NOMO-1 treated with dmso at 0.1 percent for 144 hours (cell line): Measurements from ENCODE around the gene ZC3H11A.
"Not testable (repeated sequence)": the region's sequence is repeated elsewhere in the genome, so short reads cannot be mapped to it uniquely, and the experiment has no call there.

Experiments
- DNase-seq: peaks from one replicate; lab custom pipeline; 2025; ENCODE audit not compliant: unreplicated experiment; lab: John Stamatoyannopoulos, UW

The ZC3H11A gene

DNA sequence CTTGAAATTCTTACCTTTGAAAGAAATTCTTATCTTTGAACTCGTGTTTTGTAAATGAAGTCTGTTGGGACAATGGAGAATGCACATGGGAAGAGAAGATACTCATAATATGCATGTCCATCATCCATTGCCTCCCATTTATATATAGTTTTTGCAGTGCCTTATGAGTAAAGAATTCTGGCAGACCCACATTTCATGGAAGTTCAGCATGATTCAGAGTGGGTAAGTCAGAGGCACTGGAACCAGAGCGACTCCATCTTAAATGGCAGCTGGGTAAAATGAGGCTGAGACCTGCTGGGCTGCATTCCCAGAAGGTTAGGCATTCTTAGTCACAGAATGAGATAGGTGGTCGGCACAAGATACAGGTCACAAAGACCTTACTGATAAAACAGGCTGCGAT is 16.6 kb upstream of the ZC3H11A start:
- no peak for DNase-seq

DNA sequence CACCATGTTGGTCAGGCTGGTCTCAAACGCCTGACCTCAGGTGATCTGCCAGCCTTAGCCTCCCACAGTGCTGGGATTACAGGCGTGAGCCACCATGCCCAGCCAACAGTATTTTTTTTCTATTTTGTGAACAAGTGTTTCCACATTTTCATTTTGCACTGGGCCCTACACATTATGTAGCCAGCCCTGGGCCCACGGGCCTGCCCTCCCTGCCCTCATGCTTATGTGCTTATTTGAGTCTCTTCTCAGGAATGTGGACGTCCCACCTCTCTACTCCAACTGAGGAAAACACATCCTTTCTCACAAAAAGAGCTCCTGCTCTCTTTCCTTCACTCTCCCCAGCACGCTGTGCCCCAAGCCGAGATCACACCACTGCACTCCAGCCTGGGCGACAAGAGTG is 13.5 kb upstream of the ZC3H11A start:
- no peak for DNase-seq

DNA sequence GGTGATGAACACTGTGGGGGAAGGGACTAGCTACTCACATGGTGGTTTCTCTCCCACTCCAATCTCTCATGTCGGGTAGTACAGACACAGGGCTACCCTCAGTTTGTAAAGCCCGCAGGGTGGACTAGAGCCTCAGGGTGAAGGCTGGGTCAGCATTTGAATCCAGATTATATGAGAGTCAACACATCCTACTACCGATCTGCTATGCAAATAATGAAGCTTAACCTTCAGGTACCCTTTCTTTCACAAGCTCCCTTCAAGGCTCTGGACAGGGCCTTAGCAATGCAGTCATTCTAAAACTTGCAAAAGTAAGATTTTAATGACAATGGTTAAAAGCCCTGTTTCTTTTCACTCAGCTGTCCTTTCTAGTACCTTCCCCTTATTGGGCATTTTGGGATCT is 5.5 kb upstream of the ZC3H11A start:
- no peak for DNase-seq

DNA sequence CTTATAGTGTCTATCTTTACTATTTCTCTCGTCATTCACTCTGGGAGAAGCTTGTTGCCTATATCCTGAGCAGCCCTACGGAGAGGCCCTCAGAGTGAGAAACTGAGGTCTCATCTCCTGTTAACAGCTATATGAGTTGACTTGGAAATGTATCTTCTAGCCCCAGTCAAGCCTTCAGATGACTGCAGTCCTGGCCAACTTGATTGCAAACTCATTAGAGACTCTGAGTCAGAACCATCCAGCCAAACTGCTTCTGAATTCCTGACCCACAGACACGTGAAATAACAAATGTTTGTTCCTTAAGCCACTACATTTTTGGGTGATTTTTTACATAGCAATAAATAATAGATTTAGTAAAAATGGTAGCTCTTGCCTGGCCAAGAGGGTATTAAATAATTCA is 3.9 kb upstream of the ZC3H11A start:
- DNase-seq: no peak

DNA sequence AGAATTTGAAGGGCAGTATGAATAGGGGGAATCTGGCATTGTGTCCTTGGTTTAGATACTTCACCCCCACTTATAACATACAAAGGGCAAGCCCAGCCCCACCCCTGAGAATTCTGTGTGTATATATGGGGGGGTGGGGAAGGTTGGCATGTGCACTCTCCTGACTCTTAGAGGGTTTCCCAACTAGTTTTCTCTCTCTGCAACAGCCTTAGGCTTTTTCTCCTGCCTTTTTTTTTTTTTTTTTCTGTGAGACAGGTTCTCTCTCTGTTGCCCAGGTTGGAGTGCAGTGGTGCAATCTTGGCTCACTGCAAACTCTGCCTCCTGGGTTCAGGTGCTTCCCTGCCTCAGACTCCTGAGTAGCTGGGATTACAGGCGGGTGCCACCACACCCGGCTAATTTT is 2.9 kb upstream of the ZC3H11A start:
- DNase-seq: no peak

DNA sequence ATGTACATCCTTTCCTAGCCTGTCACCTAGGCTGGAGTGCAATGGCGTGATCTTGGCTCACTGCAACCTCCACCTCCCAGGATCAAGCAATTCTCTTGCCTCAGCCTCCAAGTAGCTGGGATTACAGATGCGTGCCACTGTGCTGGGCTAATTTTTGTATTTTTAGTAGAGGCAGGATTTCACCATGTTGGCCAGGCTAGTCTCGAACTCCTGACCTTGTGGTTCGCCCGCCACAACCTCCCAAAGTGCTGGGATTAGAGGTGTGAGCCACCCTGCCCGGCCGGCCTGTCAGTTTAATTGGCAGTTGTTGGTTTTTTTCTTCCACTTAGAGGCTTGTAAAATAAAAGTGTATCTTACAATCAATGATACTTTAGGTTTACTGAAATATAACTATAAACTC is 1.9 kb upstream of the ZC3H11A start:
- not testable (repeated sequence) for DNase-seq

DNA sequence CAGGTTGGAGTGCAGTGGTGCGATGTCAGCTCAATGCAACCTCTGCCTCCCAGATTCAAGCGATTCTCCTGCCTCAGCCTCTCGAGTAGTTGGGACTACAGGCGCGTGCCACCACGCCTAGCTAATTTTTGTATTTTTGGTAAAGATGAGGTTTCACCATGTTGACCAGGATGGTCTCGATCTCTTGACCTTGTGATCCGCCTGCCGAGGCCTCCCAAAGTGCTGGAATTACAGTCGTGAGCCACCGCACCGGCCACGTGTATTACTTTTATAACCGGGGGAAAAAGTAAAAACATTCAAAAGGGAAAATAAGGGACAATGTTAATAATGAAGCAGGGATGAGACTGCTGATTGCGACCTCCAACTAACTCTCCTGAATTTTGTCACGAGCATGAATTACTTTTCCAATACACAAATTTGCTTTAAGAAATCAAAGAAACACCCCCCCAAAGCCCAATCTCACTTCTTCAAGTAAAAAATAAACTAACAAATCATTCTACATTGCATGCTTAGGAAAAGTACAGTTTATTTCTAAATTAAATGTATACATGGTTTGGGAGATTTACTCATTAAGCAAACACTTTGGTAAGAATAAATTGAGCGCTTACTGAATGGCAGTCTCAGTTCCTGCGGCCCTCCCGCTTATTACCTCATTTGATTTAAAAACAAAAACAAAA is 521 bp upstream of the ZC3H11A start:
- no peak for DNase-seq

DNA sequence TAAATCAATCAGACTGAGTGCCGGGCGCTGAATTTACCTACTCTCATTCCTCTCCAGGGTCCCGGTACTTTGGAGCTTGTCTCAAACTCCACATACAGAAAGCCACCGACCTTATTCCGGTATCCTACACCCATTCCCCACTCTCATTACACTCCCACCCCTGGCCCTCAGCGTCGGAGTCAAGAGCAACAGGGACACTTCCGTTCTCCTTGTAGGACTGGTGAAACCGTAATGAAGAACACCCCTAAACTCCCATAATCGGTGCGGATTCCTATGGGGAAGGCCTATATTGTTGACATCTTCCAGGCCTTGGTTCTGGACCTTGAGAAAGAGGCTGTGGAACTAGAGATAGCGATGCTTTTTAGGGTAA is 798 bp downstream of the ZC3H11A start:
- peak; percentile 17 for DNase-seq

DNA sequence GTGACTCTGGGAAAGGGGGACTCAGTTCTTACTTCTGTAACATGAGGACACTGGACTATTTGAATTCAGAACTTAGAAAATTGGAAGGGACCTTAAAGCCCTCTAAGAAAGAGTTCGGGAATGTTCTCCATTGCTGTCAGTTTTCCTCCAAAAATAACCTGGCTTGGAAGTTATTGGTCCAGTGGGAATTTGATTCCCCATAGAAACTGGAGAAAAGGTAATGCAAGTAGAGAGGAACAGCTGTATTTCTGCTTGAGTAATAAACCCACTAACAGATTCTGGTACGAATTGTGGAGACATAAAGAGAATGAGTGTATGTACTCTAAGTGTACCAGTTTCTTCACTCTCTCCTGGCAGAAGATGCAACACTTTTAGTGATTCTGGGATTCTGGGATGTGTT is 1.8 kb downstream of the ZC3H11A start:
- no peak for DNase-seq

DNA sequence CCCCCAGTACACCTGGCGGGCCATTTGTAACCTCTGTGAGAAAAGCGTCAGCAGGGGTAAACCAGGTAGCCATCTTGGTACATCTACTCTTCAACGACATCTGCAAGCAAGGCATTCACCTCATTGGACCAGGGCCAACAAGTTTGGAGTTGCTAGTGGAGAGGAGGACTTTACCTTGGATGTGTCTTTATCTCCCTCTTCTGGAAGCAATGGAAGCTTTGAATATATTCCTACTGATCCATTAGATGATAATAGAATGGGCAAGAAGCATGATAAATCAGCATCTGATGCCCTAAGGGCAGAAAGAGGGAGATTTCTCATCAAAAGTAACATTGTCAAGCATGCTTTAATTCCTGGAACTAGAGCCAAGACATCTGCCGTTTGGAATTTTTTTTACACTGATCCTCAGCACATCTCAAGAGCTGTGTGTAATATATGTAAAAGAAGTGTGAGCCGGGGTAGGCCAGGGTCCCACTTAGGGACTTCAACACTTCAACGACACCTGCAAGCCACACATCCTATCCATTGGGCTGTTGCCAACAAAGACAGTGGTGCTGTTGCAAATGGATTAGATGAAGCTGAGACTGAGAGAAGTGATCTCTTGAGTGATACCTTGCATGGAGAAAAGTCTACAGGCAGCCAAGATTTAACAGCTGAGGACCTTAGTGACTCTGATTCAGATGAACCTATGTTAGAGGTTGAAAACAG is 2.7 kb downstream of the ZC3H11A start:
- DNase-seq: no peak

DNA sequence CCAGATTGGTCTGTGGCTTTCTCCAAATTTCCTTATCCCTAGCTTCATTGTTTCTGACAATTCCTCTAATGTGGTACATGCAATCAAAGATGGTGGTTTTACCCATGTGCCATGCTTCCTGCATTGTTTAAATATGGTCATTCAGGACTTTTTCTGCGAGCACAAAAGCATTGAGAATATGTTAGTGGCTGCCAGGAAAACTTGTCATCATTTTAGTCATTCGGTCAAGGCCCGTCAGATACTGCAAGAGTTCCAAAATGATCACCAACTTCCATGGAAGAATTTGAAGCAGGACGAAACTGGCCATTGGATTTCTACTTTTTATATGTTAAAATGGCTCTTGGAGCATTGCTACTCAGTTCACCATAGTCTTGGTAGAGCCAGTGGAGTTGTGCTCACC is 3.7 kb downstream of the ZC3H11A start:
- no peak for DNase-seq

DNA sequence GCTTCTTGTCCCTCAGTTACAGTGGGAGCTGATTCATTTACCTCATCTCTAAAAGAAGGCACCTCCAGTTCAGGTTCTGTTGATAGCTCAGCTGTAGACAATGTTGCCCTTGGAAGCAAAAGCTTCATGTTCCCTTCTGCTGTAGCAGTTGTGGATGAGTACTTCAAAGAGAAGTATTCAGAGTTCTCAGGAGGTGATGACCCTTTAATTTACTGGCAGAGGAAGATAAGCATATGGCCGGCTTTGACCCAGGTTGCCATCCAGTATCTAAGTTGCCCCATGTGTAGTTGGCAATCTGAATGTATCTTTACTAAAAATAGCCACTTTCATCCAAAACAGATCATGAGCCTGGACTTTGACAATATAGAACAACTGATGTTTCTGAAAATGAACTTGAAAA is 4.5 kb downstream of the ZC3H11A start:
- DNase-seq: no peak

DNA sequence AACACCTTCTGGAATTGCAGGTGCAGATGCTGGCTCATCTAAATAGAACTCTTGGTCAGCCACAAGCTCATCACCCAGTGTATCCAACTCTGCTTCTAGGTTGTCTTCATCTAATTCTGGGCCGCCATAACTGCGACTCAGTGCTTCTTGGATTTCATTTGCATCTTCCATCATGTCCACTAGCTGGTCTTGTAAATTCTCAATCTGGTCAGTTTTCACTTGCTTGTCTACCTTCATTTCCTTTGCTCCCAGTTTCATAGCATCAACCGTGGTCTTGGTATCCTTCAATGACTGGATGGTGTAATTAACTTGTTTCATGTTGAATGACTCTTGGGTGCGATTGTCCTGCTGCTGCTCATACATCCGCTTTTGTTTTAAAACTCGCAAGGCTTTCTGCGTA is 10.3 kb downstream of the ZC3H11A start:
- no peak for DNase-seq

DNA sequence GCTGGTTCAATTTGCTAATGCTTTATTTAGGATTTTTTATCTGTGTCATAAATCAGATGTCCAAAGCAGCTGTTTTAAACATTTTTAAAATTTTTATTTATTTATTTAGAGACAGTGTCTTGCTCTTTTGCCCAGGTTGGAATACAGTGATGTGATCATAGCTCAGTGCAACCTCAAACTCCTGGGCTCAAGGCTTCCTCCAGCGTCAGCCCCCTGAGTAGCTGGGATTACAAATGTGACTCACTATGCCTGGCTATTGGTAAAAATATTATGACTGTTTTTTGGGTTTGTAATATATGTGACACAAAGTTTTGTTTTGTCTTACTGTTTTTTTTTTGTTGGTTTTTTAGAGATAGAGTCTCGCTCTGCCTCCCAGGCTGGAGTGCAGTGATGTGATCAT is 11.8 kb downstream of the ZC3H11A start:
- DNase-seq: no peak

DNA sequence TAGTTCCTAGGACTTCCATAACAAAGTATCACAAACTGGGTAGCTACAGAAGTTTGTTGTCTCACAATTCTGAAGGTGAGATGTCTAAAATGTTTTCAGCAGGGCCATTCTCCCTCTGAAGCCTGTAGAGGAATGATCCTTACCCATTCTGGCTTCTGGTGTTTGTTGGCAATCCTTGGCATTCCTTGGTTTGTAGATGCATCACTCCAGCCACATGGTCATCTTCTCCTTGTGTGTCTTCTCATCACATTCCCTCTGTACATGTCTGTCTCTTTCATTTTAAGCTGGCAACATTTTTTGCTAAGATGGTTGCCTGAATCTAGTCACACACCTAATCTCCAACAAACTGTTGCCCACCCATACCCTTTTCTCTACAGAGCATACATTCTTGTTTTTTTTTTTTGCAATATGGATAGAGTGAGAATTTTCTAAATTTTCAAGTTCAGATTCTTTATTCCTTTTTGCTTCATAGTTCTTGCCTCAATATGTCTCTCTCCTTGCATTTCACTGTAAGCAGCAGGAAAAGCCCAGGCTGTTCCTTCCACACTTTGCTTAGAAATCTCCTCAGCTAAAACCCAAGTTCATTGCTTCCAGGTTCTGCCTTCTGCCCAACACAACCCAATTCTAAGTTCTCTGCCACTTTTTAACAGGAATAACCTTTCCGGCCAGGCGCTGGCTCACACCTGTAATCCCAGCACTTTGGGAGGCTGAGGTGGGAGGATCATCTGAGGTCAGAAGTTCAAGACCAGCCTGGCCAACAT is 18.3 kb downstream of the ZC3H11A start:
- no peak for DNase-seq

DNA sequence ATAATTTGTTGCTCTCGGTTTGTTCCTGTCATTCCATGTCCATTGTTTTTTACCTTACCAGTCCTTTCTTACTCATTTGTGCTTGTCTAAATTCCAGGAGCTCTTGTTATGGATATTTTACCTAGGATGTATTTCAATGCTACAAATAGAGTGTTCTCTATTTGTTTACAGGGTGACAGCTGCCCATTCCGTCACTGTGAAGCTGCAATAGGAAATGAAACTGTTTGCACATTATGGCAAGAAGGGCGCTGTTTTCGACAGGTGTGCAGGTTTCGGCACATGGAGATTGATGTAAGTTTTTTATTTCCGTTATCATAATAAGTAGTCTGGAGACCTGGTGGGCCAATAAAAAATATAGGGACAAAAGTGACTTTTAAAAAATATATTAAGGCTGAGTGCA is 23.0 kb downstream of the ZC3H11A start:
- DNase-seq: no peak

DNA sequence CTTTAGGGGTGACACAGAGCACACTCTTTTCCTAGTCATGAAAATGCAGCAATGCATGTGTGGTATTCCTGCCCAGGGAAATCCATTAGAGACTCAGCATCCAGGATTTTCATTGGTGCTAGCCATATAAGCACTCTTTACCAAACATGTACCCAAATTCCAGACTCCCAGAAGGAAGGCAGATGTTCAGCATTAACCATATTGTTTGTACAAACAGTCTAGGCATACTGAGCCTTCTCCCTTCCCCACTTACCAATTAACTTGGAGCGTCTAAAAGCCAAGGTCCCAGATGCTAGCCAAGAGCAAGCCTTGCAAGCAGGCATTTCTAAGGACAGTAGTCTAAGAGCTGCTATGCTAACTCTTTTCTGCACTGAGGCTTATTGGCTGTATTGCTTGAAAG is 27.9 kb downstream of the ZC3H11A start:
- DNase-seq: no peak

DNA sequence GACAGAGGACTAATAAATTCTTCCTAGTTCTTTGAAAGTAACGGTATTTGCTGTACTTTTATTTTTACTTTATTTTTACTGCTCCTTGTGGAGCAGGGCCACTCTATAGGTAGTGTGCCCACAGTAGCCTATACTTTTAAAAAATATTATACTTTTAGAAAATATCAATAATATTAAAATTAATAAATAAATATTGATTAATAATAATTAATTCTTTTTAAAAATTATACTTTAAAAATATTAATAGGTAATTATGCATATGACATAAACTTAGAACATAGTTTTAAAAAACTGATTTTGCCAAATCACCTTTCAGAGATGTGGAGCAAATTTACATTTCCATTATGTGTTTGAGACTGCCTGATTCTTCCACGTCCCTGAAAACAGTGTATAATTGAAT is 30.8 kb downstream of the ZC3H11A start:
- DNase-seq: no peak

DNA sequence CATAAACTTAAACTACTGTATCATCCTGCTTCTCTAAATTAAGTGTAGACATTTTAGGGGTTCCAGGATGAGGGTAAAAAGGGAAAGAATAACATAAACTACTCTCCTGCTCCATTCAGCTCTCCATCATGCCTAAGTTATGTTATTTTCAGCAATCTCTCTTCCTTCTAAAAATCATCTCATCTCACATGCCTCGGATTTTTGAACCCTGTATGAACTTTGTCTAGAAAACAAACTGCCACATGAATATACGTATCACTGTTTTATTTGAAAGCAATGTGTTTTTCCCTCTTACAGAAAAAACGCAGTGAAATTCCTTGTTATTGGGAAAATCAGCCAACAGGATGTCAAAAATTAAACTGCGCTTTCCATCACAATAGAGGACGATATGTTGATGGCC is 32.6 kb downstream of the ZC3H11A start:
- DNase-seq: no peak

DNA sequence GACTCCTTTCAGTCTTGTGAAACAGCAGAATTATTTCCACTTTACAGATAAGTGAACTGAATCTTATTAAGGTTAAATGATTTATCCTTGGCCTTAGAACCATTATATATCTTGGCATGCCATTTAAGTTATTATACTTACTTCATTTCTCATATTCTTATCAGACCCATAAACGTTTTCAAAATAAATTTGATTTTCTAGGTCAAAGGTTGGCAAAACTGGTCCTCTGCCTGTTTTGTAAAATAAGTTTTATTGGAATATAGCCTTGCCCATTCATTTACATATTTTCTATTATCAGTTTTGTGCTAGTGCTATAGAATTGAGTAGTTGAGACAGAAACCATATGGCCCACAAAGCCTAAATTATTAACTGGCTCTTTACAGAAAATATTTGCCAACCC is 33.1 kb downstream of the ZC3H11A start:
- DNase-seq: no peak

DNA sequence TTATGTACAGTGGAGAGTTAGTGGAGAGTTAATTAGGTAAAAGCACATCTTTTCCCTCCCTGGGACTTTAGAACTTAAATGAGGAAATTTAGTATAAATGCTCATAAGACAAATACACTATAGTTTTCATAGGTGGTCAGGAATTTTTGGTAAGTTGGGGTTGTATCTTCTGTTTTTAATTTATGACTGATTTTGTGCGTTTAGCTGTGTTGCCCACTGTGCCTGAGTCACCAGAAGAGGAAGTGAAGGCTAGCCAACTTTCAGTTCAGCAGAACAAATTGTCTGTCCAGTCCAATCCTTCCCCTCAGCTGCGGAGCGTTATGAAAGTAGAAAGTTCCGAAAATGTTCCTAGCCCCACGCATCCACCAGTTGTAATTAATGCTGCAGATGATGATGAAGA is 33.8 kb downstream of the ZC3H11A start:
- DNase-seq: peak; percentile 5

DNA sequence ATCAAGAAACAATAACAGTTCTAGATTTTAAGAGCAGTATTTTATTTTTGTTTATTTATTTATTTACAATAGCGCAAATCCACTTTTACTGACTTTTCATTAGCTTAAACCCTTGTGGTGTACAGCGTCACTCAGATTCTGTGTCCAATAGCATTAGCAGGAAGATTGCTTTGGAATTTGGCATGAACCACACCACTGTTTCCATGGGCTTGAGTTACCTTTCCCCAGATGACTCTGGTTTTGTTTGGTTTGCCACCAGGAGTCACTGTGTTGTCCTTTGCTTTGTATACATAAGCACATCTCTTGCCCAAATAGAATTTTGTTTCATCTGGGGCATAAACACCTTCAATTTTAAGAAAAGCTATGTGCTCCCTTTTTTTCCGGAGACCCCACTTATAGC is 40.1 kb downstream of the ZC3H11A start:
- DNase-seq: no peak
